Measurements from ENCODE around the gene HAUS6. TPM values are rescaled to one million over a fixed set of nuclear protein-coding genes. Genes with fewer than 3 reads are reported as not detected.
"Not testable (repeated sequence)": the region's sequence is repeated elsewhere in the genome, so short reads cannot be mapped to it uniquely, and the experiment has no call there.

The HAUS6 gene
- total RNA-seq, 4 donors from 2014 or later: 1.4 to 8.9 (median 6.3) TPM

- 91 to 93% methylated on average over 3 to 10 of the region's 10 CpGs for whole genome bisulfite sequencing, 2 donors (ENCODE audit: low coverage in 1 of 2)
- Histone ChIP-seq H3K27ac (no peak overlapping the region), H3K36me3 (peaks cover 0 to 57% (median 28%) of the 10 kb centered on the region in 4 donors), H3K4me1 (peaks cover 0 to 5% (median 4%) of the 10 kb centered on the region in 4 donors), H3K4me3 (no peak overlapping the region), H3K9me3 (no peaks in the 10 kb centered on the region), H3K27me3 (no peaks in the 10 kb centered on the region)
- TF ChIP-seq CTCF (IDR thresholded peaks at IDR 0.05) (no peak), POLR2AphosphoS5 (IDR thresholded peaks at IDR 0.05) (no peak), EP300 (IDR thresholded peaks at IDR 0.05; ENCODE audit: low read depth) (no peak), POLR2A (IDR thresholded peaks at IDR 0.05) (no peak)
- in situ Hi-C loops (cut with MboI; ENCODE audit: low pct_ligation_motif_present in 1 of 4, low pct_unique_long_range_greater_than_20kb in 1 of 4, low sequenced_read_pairs in 3 of 4) (loop anchor here in 1 of 4 donors (25.0 kb wide), 1 partner anchor 121 kb away; the partner anchor contains the start of gene DENND4C), intact Hi-C loops (cut with DNase I; ENCODE audit: low total_unique reads) (no loop called here)
- DNase-seq: no peak
These were observed 13.5 kb upstream of the HAUS6 start for GRCh38 chr9:19116107-19116790.

GRCh38 chr9:19114680-19115270 lies 12.1 kb upstream of the HAUS6 start:
- H3K27ac ChIP-seq: no peak overlapping the region
- in situ Hi-C loops (cut with MboI; ENCODE audit: low pct_ligation_motif_present in 1 of 4, low pct_unique_long_range_greater_than_20kb in 1 of 4, low sequenced_read_pairs in 3 of 4): loop anchor here in 1 of 4 donors (25.0 kb wide), 1 partner anchor 123 kb away; the partner anchor contains the start of gene DENND4C
- no peaks in the 10 kb centered on the region for H3K9me3 ChIP-seq
- DNase-seq: no peak
- TF ChIP-seq CTCF (IDR thresholded peaks at IDR 0.05) (no peak), POLR2AphosphoS5 (IDR thresholded peaks at IDR 0.05) (no peak), EP300 (IDR thresholded peaks at IDR 0.05; ENCODE audit: low read depth) (no peak), POLR2A (IDR thresholded peaks at IDR 0.05) (no peak)
- peaks cover 0 to 42% (median 21%) of the 10 kb centered on the region in 4 donors for H3K36me3 ChIP-seq
- WGBS, 2 donors (ENCODE audit: low coverage in 1 of 2): 94 to 95% methylated on average over 2 to 3 of the region's 3 CpGs
- H3K4me3 ChIP-seq: no peak overlapping the region
- H3K27me3 ChIP-seq: no peaks in the 10 kb centered on the region
- intact Hi-C loops (cut with DNase I; ENCODE audit: low total_unique reads): no loop called here
- peaks cover 0 to 5% (median 4%) of the 10 kb centered on the region in 4 donors for H3K4me1 ChIP-seq

- WGBS, 2 donors (ENCODE audit: low coverage in 1 of 2): 84 to 88% methylated on average over 10 to 12 of the region's 12 CpGs
- TF ChIP-seq EP300 (IDR thresholded peaks at IDR 0.05; ENCODE audit: low read depth) (no peak), POLR2A (IDR thresholded peaks at IDR 0.05) (no peak), POLR2AphosphoS5 (IDR thresholded peaks at IDR 0.05) (no peak), CTCF (IDR thresholded peaks at IDR 0.05) (no peak)
- in situ Hi-C loops (cut with MboI; ENCODE audit: low pct_ligation_motif_present in 1 of 4, low pct_unique_long_range_greater_than_20kb in 1 of 4, low sequenced_read_pairs in 3 of 4) (loop anchor here in 1 of 4 donors (25.0 kb wide), 1 partner anchor 123 kb away; the partner anchor contains the start of gene DENND4C), intact Hi-C loops (cut with DNase I; ENCODE audit: low total_unique reads) (no loop called here)
- H3K36me3 ChIP-seq: peaks cover 0 to 36% (median 17%) of the 10 kb centered on the region in 4 donors
- no peaks in the 10 kb centered on the region for H3K27me3 ChIP-seq
- no peak overlapping the region for H3K27ac ChIP-seq
- no peak overlapping the region for H3K4me3 ChIP-seq
- DNase-seq: no peak
- no peaks in the 10 kb centered on the region for H3K9me3 ChIP-seq
- H3K4me1 ChIP-seq: peaks cover 0 to 4% (median 3%) of the 10 kb centered on the region in 4 donors
These were observed 11.4 kb upstream of the HAUS6 start for GRCh38 chr9:19113964-19114679.

- H3K27ac ChIP-seq; DNase-seq; intact Hi-C loops (cut with DNase I; ENCODE audit: low total_unique reads); H3K4me3 ChIP-seq; H3K4me1 ChIP-seq; H3K9me3 ChIP-seq; H3K27me3 ChIP-seq: not testable (repeated sequence)
- peaks cover 0 to 26% (median 13%) of the 10 kb centered on the region in 4 donors for H3K36me3 ChIP-seq
- in situ Hi-C loops (cut with MboI; ENCODE audit: low pct_ligation_motif_present in 1 of 4, low pct_unique_long_range_greater_than_20kb in 1 of 4, low sequenced_read_pairs in 3 of 4): loop anchor here in 1 of 4 donors (25.0 kb wide), 1 partner anchor 124 kb away; the partner anchor contains the start of gene DENND4C
- 95 to 100% methylated on average over 5 to 7 of the region's 7 CpGs for WGBS, 2 donors (ENCODE audit: low coverage in 1 of 2)
These were observed 10.4 kb upstream of the HAUS6 start for GRCh38 chr9:19113064-19113611.

Measured in transverse colon (tissue), 4 donors.